ENCODE data around the gene PDX1.

Gene PDX1

DNA sequence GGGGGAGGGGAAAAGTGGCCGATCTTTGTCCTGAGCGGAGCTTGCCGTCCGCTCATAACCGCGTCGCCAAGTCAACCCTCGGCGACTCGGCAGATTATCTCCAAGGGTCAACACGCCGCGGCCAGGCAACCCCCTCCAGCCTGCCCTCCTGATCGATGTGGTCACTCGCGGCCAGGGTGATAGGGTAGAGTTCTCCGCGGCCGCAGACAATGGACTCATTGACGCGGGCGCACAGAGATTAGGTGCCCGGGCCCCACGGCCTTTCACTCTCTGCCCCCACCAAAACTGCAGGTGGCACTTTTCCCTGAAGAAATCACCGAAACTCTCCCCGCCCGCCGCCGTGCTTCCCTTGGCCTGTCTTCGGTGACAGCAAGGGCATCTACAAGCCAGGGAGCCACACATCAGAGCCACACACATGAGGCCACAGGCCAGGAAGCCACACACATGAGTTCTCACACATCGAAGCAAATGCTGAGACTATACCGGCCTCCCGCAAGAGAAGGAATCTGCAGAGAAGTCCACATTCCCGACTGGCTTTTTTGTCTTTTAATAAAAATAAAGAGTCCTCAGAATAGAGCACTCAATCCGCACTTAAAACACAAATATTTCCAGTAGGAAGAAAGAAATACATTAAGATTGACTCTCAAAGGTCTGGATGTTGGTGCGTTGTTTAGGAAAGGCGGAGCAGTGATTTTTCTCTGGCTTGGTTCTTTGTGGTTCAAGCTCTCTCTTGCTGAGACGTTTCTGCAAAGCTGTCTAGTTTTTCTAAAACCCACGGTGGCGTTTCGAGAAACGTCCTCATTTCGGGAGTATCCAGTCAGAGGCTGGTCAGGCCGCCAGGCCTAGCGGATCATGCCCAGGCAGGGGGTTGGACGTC lies 1.5 kb upstream of the PDX1 start:
- no peak overlapping the region for H3K4me3 ChIP-seq (IDR thresholded peaks at IDR 0.05; ENCODE audit: insufficient read depth, low read depth, low read length)
- no peaks in the 10 kb centered on the region for H3K36me3 ChIP-seq (ENCODE audit: insufficient read depth)
- H3K4me1 ChIP-seq (ENCODE audit: low read depth, poor library complexity, severe bottlenecking): peaks cover 6% of the 10 kb centered on the region
- peaks cover 8% of the 10 kb centered on the region; the same call in 1 of the 2 replicates for H3K27me3 ChIP-seq (ENCODE audit: insufficient read depth, low read depth)
- no peak overlapping the region for H3K4me2 ChIP-seq
- H3K27ac ChIP-seq: no peak overlapping the region
- no peaks in the 10 kb centered on the region for H4K20me1 ChIP-seq (ENCODE audit: insufficient read depth)
- no peaks in the 10 kb centered on the region for H3K79me2 ChIP-seq (ENCODE audit: insufficient read depth, low read depth)
- no peak overlapping the region for H3K9ac ChIP-seq
- TF ChIP-seq CTCF (conservative IDR thresholded peaks at IDR 0.05; ENCODE audit: low read depth, low read length): no peak
- no peak overlapping the region for H2AFZ ChIP-seq (ENCODE audit: low read depth)

DNA sequence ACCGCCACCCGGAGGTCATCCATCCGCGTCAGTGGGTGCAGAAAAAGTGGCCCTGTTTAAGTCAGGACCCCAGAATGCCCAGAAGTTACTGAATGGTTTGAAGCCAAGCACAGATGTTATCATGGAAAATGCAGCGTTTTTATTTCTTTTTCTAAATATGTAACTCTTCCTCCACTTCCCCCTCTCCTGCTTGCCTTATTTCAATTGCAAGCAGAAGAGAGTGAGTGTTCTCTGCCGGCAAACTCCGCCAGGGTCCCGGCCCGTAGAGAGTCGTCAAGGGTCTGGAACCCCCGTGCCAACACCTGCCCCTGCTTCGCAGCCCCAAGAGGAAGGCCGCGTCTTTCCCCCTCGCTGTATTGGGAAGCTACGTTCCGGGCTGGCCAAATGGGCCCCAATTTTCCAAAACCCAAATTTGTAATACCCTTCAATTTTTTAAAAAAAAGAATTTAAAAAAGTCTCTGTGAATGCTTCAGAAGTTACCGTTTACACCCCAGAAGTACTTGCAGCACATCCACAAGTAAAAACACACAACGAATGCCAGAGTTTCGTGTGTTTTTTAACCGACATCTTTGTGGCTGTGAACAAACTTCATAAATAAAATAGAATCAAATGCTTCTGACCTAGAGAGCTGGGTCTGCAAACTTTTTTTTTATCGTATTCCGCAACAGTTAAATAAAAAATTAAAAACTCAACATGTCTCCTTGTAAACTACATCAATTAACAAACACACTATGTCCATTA lies 712 bp upstream of the PDX1 start:
- Histone ChIP-seq H3K4me2 (peak overlapping the region; percentile 42; the same call in 1 of the 2 replicates), H3K4me1 (ENCODE audit: low read depth, poor library complexity, severe bottlenecking) (peaks cover 6% of the 10 kb centered on the region), H4K20me1 (ENCODE audit: insufficient read depth) (no peaks in the 10 kb centered on the region), H3K27ac (no peak overlapping the region), H3K9ac (no peak overlapping the region), H3K27me3 (ENCODE audit: insufficient read depth, low read depth) (peaks cover 8% of the 10 kb centered on the region; the same call in 1 of the 2 replicates), H3K79me2 (ENCODE audit: insufficient read depth, low read depth) (no peaks in the 10 kb centered on the region), H3K36me3 (ENCODE audit: insufficient read depth) (no peaks in the 10 kb centered on the region), H2AFZ (ENCODE audit: low read depth) (no peak overlapping the region), H3K4me3 (IDR thresholded peaks at IDR 0.05; ENCODE audit: insufficient read depth, low read depth, low read length) (no peak overlapping the region)
- no peak for TF ChIP-seq CTCF (conservative IDR thresholded peaks at IDR 0.05; ENCODE audit: low read depth, low read length)

- H3K36me3 ChIP-seq (ENCODE audit: insufficient read depth): no peaks in the 10 kb centered on the region
- peak overlapping the region; percentile 82 for H2AFZ ChIP-seq (ENCODE audit: low read depth)
- peaks cover 6% of the 10 kb centered on the region for H3K4me1 ChIP-seq (ENCODE audit: low read depth, poor library complexity, severe bottlenecking)
- H3K27ac ChIP-seq: no peak overlapping the region
- H4K20me1 ChIP-seq (ENCODE audit: insufficient read depth): no peaks in the 10 kb centered on the region
- H3K79me2 ChIP-seq (ENCODE audit: insufficient read depth, low read depth): no peaks in the 10 kb centered on the region
- peak overlapping the region; percentile 42; the same call in 1 of the 2 replicates for H3K4me2 ChIP-seq
- no peak for TF ChIP-seq CTCF (conservative IDR thresholded peaks at IDR 0.05; ENCODE audit: low read depth, low read length)
- peaks cover 8% of the 10 kb centered on the region; the same call in 1 of the 2 replicates for H3K27me3 ChIP-seq (ENCODE audit: insufficient read depth, low read depth)
- no peak overlapping the region for H3K9ac ChIP-seq
- no peak overlapping the region for H3K4me3 ChIP-seq (IDR thresholded peaks at IDR 0.05; ENCODE audit: insufficient read depth, low read depth, low read length)
Measured at GRCh38 chr13:27919659-27919933, 204 bp upstream of the PDX1 start.

DNA sequence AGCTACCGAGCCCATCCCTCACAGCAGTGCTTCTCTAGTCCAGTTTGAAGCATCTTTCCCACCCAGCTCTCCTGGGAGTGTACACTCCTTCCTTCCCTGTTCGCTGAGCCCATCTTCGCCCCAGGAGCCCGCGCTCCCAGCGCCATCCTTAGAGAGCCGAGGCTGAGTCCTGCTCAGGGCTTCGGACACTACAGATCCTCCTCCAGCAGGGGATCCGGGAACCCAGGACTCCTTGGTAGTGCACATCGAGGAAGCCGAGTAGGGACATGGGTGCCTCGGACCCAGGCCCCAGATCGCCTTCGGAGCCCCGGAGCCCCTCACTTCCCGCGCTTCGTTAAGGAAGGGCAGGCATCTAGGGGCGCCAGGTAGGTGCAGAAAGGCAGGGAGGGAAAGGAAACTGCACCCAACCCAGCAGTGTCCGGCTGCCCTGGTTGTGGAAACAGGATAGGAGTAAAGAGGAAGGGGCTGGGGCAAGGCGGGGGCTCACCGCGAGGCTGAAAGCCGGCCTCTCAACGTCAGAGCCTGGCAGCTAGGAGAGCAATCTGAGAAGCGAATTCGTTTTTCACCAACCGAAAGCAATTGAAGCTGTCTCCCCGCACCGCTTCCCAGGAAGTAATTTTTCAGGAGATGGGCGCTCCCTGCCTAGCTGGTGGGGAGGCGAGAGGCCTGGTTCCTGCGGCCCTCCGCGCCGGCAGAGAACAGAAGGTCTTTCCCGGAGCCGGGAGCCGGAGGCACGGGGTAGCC lies 1.0 kb downstream of the PDX1 start:
- no peaks in the 10 kb centered on the region for H4K20me1 ChIP-seq (ENCODE audit: insufficient read depth)
- peaks cover 6% of the 10 kb centered on the region for H3K4me1 ChIP-seq (ENCODE audit: low read depth, poor library complexity, severe bottlenecking)
- H3K4me3 ChIP-seq (IDR thresholded peaks at IDR 0.05; ENCODE audit: insufficient read depth, low read depth, low read length): no peak overlapping the region
- no peaks in the 10 kb centered on the region for H3K36me3 ChIP-seq (ENCODE audit: insufficient read depth)
- no peak overlapping the region for H3K27ac ChIP-seq
- no peak overlapping the region for H3K9ac ChIP-seq
- peak overlapping the region; percentile 82; the same call in 1 of the 2 replicates for H2AFZ ChIP-seq (ENCODE audit: low read depth)
- no peaks in the 10 kb centered on the region for H3K79me2 ChIP-seq (ENCODE audit: insufficient read depth, low read depth)
- TF ChIP-seq CTCF (conservative IDR thresholded peaks at IDR 0.05; ENCODE audit: low read depth, low read length): no peak
- peak overlapping the region; percentile 19; the same call in 1 of the 2 replicates for H3K4me2 ChIP-seq
- H3K27me3 ChIP-seq (ENCODE audit: insufficient read depth, low read depth): peaks cover 8% of the 10 kb centered on the region
